Heart left ventricle (tissue), 13 donors: ENCODE measurements around the gene FAM240A.

Experiments
- CTCF ChIP-seq, 12 donors: fragments of 200-600 bp; sonication (generic) in 4 of 12; IDR thresholded peaks; one replicate each; pipeline versions ENCODE4 v1.5.0 to v1.8.0; 2018 to 2022; ENCODE audit warnings: antibody characterized with exemption in 12 of 12, mild to moderate bottlenecking in 5 of 12
- POLR2A ChIP-seq, 2 donors: fragments of 450-650 bp; IDR thresholded peaks; one replicate each; pipeline ENCODE4 v1.6.1; 2017; ENCODE audit warnings: antibody characterized with exemption in 2 of 2, mild to moderate bottlenecking in 2 of 2, moderate library complexity in 2 of 2
- donor health status: ischemic (EF 13 %, LVEDD 7.1; RV severe dilation, severe dysfunction).
- donor health status: DM: no; HTN: yes; CAD: no.
- donor health status: DM: no; HTN: no; CAD: no.
- donor health status: ischemic (EF 25% LVEDD 6.9; RV normal size, moderate dysfunction).
- donor health status: ischemic (EF 25% LVEDD 5.7; RV mildly dilated, moderate dysfunction).
- donor health status: ischemic (EF 35%, LVEDD 5.7; RV mildly dilated, moderate dysfunction).
- donor health status: nonischemic (EF 11% LVEDD 7.7; RV severe dilation, severe dysfunction).
- donor health status: DM: yes; HTN: yes; CAD: no.
- donor health status: PGD.
- donor health status: ischemic (EF 29% LVEDD 5.4; RV normal size, mild dysfunction).
- donor health status: nonischemic (EF 23%, LVEDD 6.1; RV moderate dilation, normal function).

- TF ChIP-seq CTCF (IDR thresholded peaks at IDR 0.05): no peak
- TF ChIP-seq POLR2A (IDR thresholded peaks at IDR 0.05): no peak
These were observed 55.8 kb downstream of the FAM240A start for GRCh38 chr3:46668116-46668515.
